ENCODE results near the gene PGAP2.
A peak's percentile ranks its signal among the peaks of the same experiment; 100 is the strongest.

PGAP2 gene

GRCh38 chr11:3836903-3837302 is 28.5 kb downstream of the PGAP2 start:
- no peaks in the 10 kb centered on the region for H3K9me3 ChIP-seq (ENCODE audit: control insufficient read depth, insufficient read depth, low read length)
- H3K36me3 ChIP-seq (ENCODE audit: control insufficient read depth, insufficient read depth, low read length) = no peaks in the 10 kb centered on the region
- peaks cover 22% of the 10 kb centered on the region for H3K4me1 ChIP-seq (ENCODE audit: control insufficient read depth, insufficient read depth, low read length)
- H3K9ac ChIP-seq (ENCODE audit: low read depth, low read length) = no peak overlapping the region
- H3K27me3 ChIP-seq (ENCODE audit: control insufficient read depth, insufficient read depth, low read length) = no peaks in the 10 kb centered on the region
- no peak overlapping the region for H3K4me3 ChIP-seq (ENCODE audit: low read depth, low read length)

GRCh38 chr11:3837793-3838192 is 29.4 kb downstream of the PGAP2 start:
- Histone ChIP-seq H3K36me3 (ENCODE audit: control insufficient read depth, insufficient read depth, low read length) (no peaks in the 10 kb centered on the region), H3K4me1 (ENCODE audit: control insufficient read depth, insufficient read depth, low read length) (peaks cover 22% of the 10 kb centered on the region), H3K27me3 (ENCODE audit: control insufficient read depth, insufficient read depth, low read length) (peaks cover 3% of the 10 kb centered on the region), H3K4me3 (ENCODE audit: low read depth, low read length) (no peak overlapping the region), H3K9ac (ENCODE audit: low read depth, low read length) (no peak overlapping the region), H3K9me3 (ENCODE audit: control insufficient read depth, insufficient read depth, low read length) (no peaks in the 10 kb centered on the region)

- peaks cover 22% of the 10 kb centered on the region for H3K4me1 ChIP-seq (ENCODE audit: control insufficient read depth, insufficient read depth, low read length)
- no peaks in the 10 kb centered on the region for H3K36me3 ChIP-seq (ENCODE audit: control insufficient read depth, insufficient read depth, low read length)
- H3K9me3 ChIP-seq (ENCODE audit: control insufficient read depth, insufficient read depth, low read length) = no peaks in the 10 kb centered on the region
- H3K4me3 ChIP-seq (ENCODE audit: low read depth, low read length) = no peak overlapping the region
- peaks cover 3% of the 10 kb centered on the region for H3K27me3 ChIP-seq (ENCODE audit: control insufficient read depth, insufficient read depth, low read length)
- no peak overlapping the region for H3K9ac ChIP-seq (ENCODE audit: low read depth, low read length)
Observed at GRCh38 chr11:3838504-3838903, 30.1 kb downstream of the PGAP2 start.

- peaks cover 10% of the 10 kb centered on the region for H3K4me1 ChIP-seq (ENCODE audit: control insufficient read depth, insufficient read depth, low read length)
- H3K27me3 ChIP-seq (ENCODE audit: control insufficient read depth, insufficient read depth, low read length) = peaks cover 3% of the 10 kb centered on the region
- no peaks in the 10 kb centered on the region for H3K36me3 ChIP-seq (ENCODE audit: control insufficient read depth, insufficient read depth, low read length)
- H3K4me3 ChIP-seq (ENCODE audit: low read depth, low read length) = peak overlapping the region; percentile 78
- H3K9ac ChIP-seq (ENCODE audit: low read depth, low read length) = peak overlapping the region; percentile 12
- no peaks in the 10 kb centered on the region for H3K9me3 ChIP-seq (ENCODE audit: control insufficient read depth, insufficient read depth, low read length)
Observed at GRCh38 chr11:3840004-3840869, 31.9 kb downstream of the PGAP2 start.

- Histone ChIP-seq H3K4me1 (ENCODE audit: control insufficient read depth, insufficient read depth, low read length) (peaks cover 9% of the 10 kb centered on the region), H3K9me3 (ENCODE audit: control insufficient read depth, insufficient read depth, low read length) (no peaks in the 10 kb centered on the region), H3K36me3 (ENCODE audit: control insufficient read depth, insufficient read depth, low read length) (no peaks in the 10 kb centered on the region), H3K27me3 (ENCODE audit: control insufficient read depth, insufficient read depth, low read length) (peaks cover 3% of the 10 kb centered on the region), H3K4me3 (ENCODE audit: low read depth, low read length) (peak within 1 kb of the TSS; percentile 78), H3K9ac (ENCODE audit: low read depth, low read length) (peak within 1 kb of the TSS; percentile 54)
Observed at GRCh38 chr11:3840870-3841425, 32.6 kb downstream of the PGAP2 start, which contains the start of gene RHOG. Gene RHOG, minus strand, starts transcription at chr11:3840959. Its CDS starts 12,821 bp downstream, at chr11:3828138.

GRCh38 chr11:3841426-3842350 is 33.3 kb downstream of the PGAP2 start:
- Histone ChIP-seq H3K4me1 (ENCODE audit: control insufficient read depth, insufficient read depth, low read length) (peaks cover 9% of the 10 kb centered on the region), H3K27me3 (ENCODE audit: control insufficient read depth, insufficient read depth, low read length) (peaks cover 3% of the 10 kb centered on the region), H3K9me3 (ENCODE audit: control insufficient read depth, insufficient read depth, low read length) (no peaks in the 10 kb centered on the region), H3K9ac (ENCODE audit: low read depth, low read length) (peak overlapping the region; percentile 54), H3K4me3 (ENCODE audit: low read depth, low read length) (peak overlapping the region; percentile 52), H3K36me3 (ENCODE audit: control insufficient read depth, insufficient read depth, low read length) (no peaks in the 10 kb centered on the region)

GRCh38 chr11:3843326-3843725 is 35.0 kb downstream of the PGAP2 start:
- H3K27me3 ChIP-seq (ENCODE audit: control insufficient read depth, insufficient read depth, low read length) = peaks cover 3% of the 10 kb centered on the region
- no peak overlapping the region for H3K9ac ChIP-seq (ENCODE audit: low read depth, low read length)
- no peaks in the 10 kb centered on the region for H3K9me3 ChIP-seq (ENCODE audit: control insufficient read depth, insufficient read depth, low read length)
- H3K4me3 ChIP-seq (ENCODE audit: low read depth, low read length) = no peak overlapping the region
- no peaks in the 10 kb centered on the region for H3K36me3 ChIP-seq (ENCODE audit: control insufficient read depth, insufficient read depth, low read length)
- H3K4me1 ChIP-seq (ENCODE audit: control insufficient read depth, insufficient read depth, low read length) = peaks cover 5% of the 10 kb centered on the region

- no peaks in the 10 kb centered on the region for H3K4me1 ChIP-seq (ENCODE audit: control insufficient read depth, insufficient read depth, low read length)
- H3K9me3 ChIP-seq (ENCODE audit: control insufficient read depth, insufficient read depth, low read length) = no peaks in the 10 kb centered on the region
- H3K4me3 ChIP-seq (ENCODE audit: low read depth, low read length) = no peak overlapping the region
- no peak overlapping the region for H3K9ac ChIP-seq (ENCODE audit: low read depth, low read length)
- no peaks in the 10 kb centered on the region for H3K36me3 ChIP-seq (ENCODE audit: control insufficient read depth, insufficient read depth, low read length)
- peaks cover 3% of the 10 kb centered on the region for H3K27me3 ChIP-seq (ENCODE audit: control insufficient read depth, insufficient read depth, low read length)
Observed at GRCh38 chr11:3845246-3845645, 36.9 kb downstream of the PGAP2 start.

GRCh38 chr11:3845670-3846069 is 37.3 kb downstream of the PGAP2 start:
- no peaks in the 10 kb centered on the region for H3K9me3 ChIP-seq (ENCODE audit: control insufficient read depth, insufficient read depth, low read length)
- no peak overlapping the region for H3K4me3 ChIP-seq (ENCODE audit: low read depth, low read length)
- no peaks in the 10 kb centered on the region for H3K4me1 ChIP-seq (ENCODE audit: control insufficient read depth, insufficient read depth, low read length)
- H3K36me3 ChIP-seq (ENCODE audit: control insufficient read depth, insufficient read depth, low read length) = no peaks in the 10 kb centered on the region
- peaks cover 3% of the 10 kb centered on the region for H3K27me3 ChIP-seq (ENCODE audit: control insufficient read depth, insufficient read depth, low read length)
- H3K9ac ChIP-seq (ENCODE audit: low read depth, low read length) = no peak overlapping the region

- Histone ChIP-seq H3K4me3 (ENCODE audit: low read depth, low read length) (no peak overlapping the region), H3K4me1 (ENCODE audit: control insufficient read depth, insufficient read depth, low read length) (peaks cover 6% of the 10 kb centered on the region), H3K9me3 (ENCODE audit: control insufficient read depth, insufficient read depth, low read length) (no peaks in the 10 kb centered on the region), H3K9ac (ENCODE audit: low read depth, low read length) (no peak overlapping the region), H3K27me3 (ENCODE audit: control insufficient read depth, insufficient read depth, low read length) (no peaks in the 10 kb centered on the region), H3K36me3 (ENCODE audit: control insufficient read depth, insufficient read depth, low read length) (no peaks in the 10 kb centered on the region)
Observed at GRCh38 chr11:3849297-3849874, 41.0 kb downstream of the PGAP2 start.

GRCh38 chr11:3853545-3853842 is 45.1 kb downstream of the PGAP2 start:
- Histone ChIP-seq H3K27me3 (ENCODE audit: control insufficient read depth, insufficient read depth, low read length) (peaks cover 14% of the 10 kb centered on the region), H3K4me3 (ENCODE audit: low read depth, low read length) (no peak overlapping the region), H3K9ac (ENCODE audit: low read depth, low read length) (no peak overlapping the region), H3K4me1 (ENCODE audit: control insufficient read depth, insufficient read depth, low read length) (peaks cover 14% of the 10 kb centered on the region), H3K36me3 (ENCODE audit: control insufficient read depth, insufficient read depth, low read length) (no peaks in the 10 kb centered on the region), H3K9me3 (ENCODE audit: control insufficient read depth, insufficient read depth, low read length) (no peaks in the 10 kb centered on the region)
